Esophagus muscularis mucosa (tissue), 3 donors: ENCODE measurements around the gene KRT20.

ENCODE experiments used
- CTCF ChIP-seq, 3 experiments: fragments of 200-600 bp in 2 of 3; fragments of 450-650 bp in 1 of 3; sonication (generic) in 2 of 3; IDR thresholded peaks; one replicate each; pipeline ENCODE4 v1.5.1; 2017 to 2019; ENCODE audit warnings: antibody characterized with exemption in 3 of 3, mild to moderate bottlenecking in 2 of 3, moderate library complexity in 1 of 3
- POLR2A ChIP-seq: fragments of 450-650 bp; IDR thresholded peaks from one replicate; pipeline ENCODE4 v1.6.1; 2017; ENCODE audit warnings: antibody characterized with exemption, moderate library complexity, mild to moderate bottlenecking, low read depth

GRCh38 chr17:40832840-40833239 lies 52.2 kb downstream of the KRT20 start:
- TF ChIP-seq POLR2A (no peak), CTCF (IDR thresholded peaks at IDR 0.05) (no peak)
